Hepatocyte (in vitro differentiated cells): ENCODE measurements around the gene ZFPM1. TPM values are rescaled to one million over a fixed set of nuclear protein-coding genes. Genes with fewer than 3 reads are reported as not detected.

ENCODE experiments used
- DNase-seq: peaks from one replicate; pipeline ENCODE4 v3.0.0-alpha.2; 2016; ENCODE audit warnings: low spot score
- H2AFZ ChIP-seq: fragments of 200-600 bp; sonication (generic); 2 replicates; pipeline ENCODE4 v1.6.0; 2016; ENCODE audit warnings: antibody characterized with exemption, mild to moderate bottlenecking
- H3K27ac ChIP-seq: fragments of 200-600 bp; sonication (generic); 2 replicates; pipeline ENCODE4 v1.5.1; 2016; ENCODE audit warnings: mild to moderate bottlenecking
- H3K27me3 ChIP-seq: fragments of 200-600 bp; sonication (generic); 2 replicates; pipeline ENCODE4 v1.6.1; 2016
- H3K36me3 ChIP-seq: fragments of 200-600 bp; sonication (generic); replicated peaks from 2 replicates; pipeline ENCODE4 v1.5.1; 2016; ENCODE audit warnings: low read depth; ENCODE audit not compliant: insufficient read depth
- H3K4me1 ChIP-seq: fragments of 200-600 bp; sonication (generic); 2 replicates; pipeline ENCODE4 v1.5.1; 2016; ENCODE audit warnings: mild to moderate bottlenecking, moderate library complexity; ENCODE audit not compliant: insufficient read depth
- H3K4me2 ChIP-seq: fragments of 200-600 bp; sonication (generic); 2 replicates; pipeline ENCODE4 v1.6.0; 2016
- H3K4me3 ChIP-seq: fragments of 200-600 bp; sonication (generic); 2 replicates; pipeline ENCODE4 v1.5.1; 2016; ENCODE audit warnings: mild to moderate bottlenecking
- H3K79me2 ChIP-seq: fragments of 200-600 bp; sonication (generic); 2 replicates; pipeline ENCODE4 v1.6.0; 2017; ENCODE audit warnings: mild to moderate bottlenecking
- H3K9me2 ChIP-seq: fragments of 200-600 bp; sonication (generic); replicated peaks from 2 replicates; pipeline ENCODE4 v1.6.0; 2017; ENCODE audit warnings: mild to moderate bottlenecking; ENCODE audit not compliant: insufficient read depth
- H3K9me3 ChIP-seq: fragments of 200-600 bp; sonication (generic); 2 replicates; pipeline ENCODE4 v1.5.1; 2016; ENCODE audit warnings: low read depth, mild to moderate bottlenecking
- H4K20me1 ChIP-seq: fragments of 200-600 bp; sonication (generic); 2 replicates; pipeline ENCODE4 v1.6.0; 2016; ENCODE audit warnings: mild to moderate bottlenecking; ENCODE audit not compliant: insufficient read depth, poor library complexity, severe bottlenecking
- EZH2 ChIP-seq: fragments of 200-600 bp; sonication (generic); IDR thresholded peaks from 2 replicates; pipeline ENCODE4 v1.6.1; 2016; ENCODE audit warnings: antibody characterized with exemption, mild to moderate bottlenecking, borderline replicate concordance
- EZH2phosphoT487 ChIP-seq: fragments of 200-600 bp; sonication (generic); IDR thresholded peaks from one replicate; pipeline ENCODE4 v1.6.1; 2018; ENCODE audit warnings: antibody characterized with exemption, mild to moderate bottlenecking, low read depth, moderate library complexity; ENCODE audit not compliant: unreplicated experiment, severe bottlenecking
- WGBS: methylation state at CpG from one replicate; pipeline ENCODE4 v1.1.6; 2016; ENCODE audit warnings: low lambda C conversion rate; ENCODE audit errors: missing lambda C conversion rate; 5-methylcytosine and 5-hydroxymethylcytosine counted together
- polyA plus RNA-seq: library from polyadenylated mRNA; unstranded; fragments of >200 nt; fragmentation: Nextera tagmentation; extraction: Ambion mirVana; gene quantifications from 2 replicates; pipeline ENCODE4 v1.2.1, GENCODE V29; 2016
- total RNA-seq: library from RNA; depleted of rRNA; stranded (reverse); fragments of >200 nt; gene quantifications from 2 replicates; pipeline ENCODE4 v1.2.3, GENCODE V29; 2014
- TF ChIP-seq, protein P1 (sequence below): fragments of 200-600 bp; sonication (generic); IDR thresholded peaks from 2 replicates; pipeline ENCODE4 v1.5.1; 2016; ENCODE audit warnings: antibody characterized with exemption, mild to moderate bottlenecking; ENCODE audit not compliant: poor library complexity

ZFPM1 gene
- total and polyA plus RNA-seq, 2 experiments from 2014 or later = 4.1 to 11.9 TPM

DNA sequence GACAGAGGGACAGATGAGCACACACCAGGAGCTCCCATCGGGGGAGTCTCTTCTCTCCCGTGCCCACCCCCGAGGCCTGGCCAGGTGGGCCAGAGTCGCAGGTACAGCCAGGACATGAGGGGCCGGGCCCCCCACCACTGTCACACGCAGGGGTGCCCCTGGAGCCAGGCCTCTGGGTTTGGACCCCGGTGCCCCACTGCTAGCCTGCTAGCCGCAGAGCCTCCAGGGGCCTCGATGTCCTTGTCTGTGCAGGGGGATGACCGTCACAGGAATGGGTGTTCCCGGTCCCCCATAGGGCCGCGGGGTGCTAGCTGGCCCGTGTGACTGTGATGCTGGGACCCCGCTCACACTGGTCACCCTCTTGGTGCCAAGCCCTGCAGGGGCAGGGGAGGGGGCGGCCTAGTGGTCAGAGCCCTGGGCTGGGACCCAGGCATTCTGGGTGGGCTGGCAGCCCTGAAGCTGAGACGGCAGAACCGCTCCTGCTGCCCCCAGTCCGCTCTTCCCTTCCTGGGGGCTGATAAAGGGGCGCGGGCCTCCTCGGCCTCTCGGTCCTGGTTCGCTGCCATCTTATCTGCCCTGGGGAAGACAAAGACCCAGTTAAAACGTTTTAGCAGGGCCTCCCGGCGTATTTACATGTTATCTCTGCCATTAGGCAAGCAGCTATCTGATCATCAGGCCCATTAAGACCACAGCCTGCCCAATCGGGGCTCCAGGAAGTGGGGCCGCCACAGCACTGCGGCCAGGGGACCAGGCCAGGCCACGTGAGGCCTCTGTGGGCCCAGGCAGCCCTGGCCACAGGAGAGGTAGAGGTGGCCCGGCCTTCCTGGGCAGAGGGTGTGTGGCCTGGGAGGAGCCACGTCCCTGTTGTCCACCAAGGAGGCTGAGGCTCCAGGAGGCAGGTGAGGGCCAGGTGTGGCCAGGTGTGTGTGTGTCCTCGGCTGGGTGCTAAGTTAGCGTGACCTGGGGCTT, 59.9 kb downstream of the ZFPM1 start:
- Histone ChIP-seq H3K36me3 (no peaks in the 10 kb centered on the region), H3K4me1 (peaks cover 43% of the 10 kb centered on the region), H3K9me2 (no peaks in the 10 kb centered on the region), H4K20me1 (no peaks in the 10 kb centered on the region), H3K4me2 (no peak overlapping the region), H3K9me3 (no peaks in the 10 kb centered on the region), H3K27ac (peak overlapping the region; percentile 73), H3K4me3 (no peak overlapping the region), H3K27me3 (no peaks in the 10 kb centered on the region), H2AFZ (no peak overlapping the region), H3K79me2 (peaks cover 12% of the 10 kb centered on the region)
- peak; percentile 52 for DNase-seq
- TF ChIP-seq, protein P1, sequence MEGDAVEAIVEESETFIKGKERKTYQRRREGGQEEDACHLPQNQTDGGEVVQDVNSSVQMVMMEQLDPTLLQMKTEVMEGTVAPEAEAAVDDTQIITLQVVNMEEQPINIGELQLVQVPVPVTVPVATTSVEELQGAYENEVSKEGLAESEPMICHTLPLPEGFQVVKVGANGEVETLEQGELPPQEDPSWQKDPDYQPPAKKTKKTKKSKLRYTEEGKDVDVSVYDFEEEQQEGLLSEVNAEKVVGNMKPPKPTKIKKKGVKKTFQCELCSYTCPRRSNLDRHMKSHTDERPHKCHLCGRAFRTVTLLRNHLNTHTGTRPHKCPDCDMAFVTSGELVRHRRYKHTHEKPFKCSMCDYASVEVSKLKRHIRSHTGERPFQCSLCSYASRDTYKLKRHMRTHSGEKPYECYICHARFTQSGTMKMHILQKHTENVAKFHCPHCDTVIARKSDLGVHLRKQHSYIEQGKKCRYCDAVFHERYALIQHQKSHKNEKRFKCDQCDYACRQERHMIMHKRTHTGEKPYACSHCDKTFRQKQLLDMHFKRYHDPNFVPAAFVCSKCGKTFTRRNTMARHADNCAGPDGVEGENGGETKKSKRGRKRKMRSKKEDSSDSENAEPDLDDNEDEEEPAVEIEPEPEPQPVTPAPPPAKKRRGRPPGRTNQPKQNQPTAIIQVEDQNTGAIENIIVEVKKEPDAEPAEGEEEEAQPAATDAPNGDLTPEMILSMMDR = no peak
- no peak for TF ChIP-seq EZH2phosphoT487
- TF ChIP-seq EZH2 = no peak
- 62% methylated on average over 33 of the region's 35 CpGs for WGBS

DNA sequence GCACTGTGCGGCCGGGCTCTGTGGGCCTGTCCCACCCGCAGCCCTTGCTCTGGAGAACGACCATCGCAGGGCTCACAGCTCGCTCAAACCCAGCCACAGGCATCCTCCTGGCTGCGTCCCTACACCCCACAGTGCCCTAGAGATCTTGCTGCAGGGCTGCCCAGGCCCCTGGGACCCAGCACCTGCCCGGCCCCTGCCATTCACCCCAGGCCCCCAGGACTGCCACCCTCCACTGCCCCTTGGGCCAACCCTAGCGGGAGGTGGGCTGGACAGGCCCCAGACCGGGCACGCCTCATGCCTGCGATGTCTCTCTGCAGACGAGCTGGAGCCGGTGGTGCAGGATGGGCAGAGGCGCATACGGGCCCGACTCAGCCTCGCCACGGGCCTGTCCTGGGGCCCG, 61.0 kb downstream of the ZFPM1 start:
- WGBS = 92% methylated on average over 18 of the region's 20 CpGs
- Histone ChIP-seq H3K4me1 (peaks cover 39% of the 10 kb centered on the region), H3K36me3 (no peaks in the 10 kb centered on the region), H3K4me2 (no peak overlapping the region), H3K9me3 (no peaks in the 10 kb centered on the region), H3K79me2 (peaks cover 12% of the 10 kb centered on the region), H3K27ac (no peak overlapping the region), H3K4me3 (no peak overlapping the region), H3K9me2 (no peaks in the 10 kb centered on the region), H4K20me1 (no peaks in the 10 kb centered on the region), H3K27me3 (no peaks in the 10 kb centered on the region), H2AFZ (no peak overlapping the region)
- TF ChIP-seq EZH2phosphoT487 (no peak), EZH2 (no peak)
- TF ChIP-seq, protein P1 = no peak
- DNase-seq = no peak

DNA sequence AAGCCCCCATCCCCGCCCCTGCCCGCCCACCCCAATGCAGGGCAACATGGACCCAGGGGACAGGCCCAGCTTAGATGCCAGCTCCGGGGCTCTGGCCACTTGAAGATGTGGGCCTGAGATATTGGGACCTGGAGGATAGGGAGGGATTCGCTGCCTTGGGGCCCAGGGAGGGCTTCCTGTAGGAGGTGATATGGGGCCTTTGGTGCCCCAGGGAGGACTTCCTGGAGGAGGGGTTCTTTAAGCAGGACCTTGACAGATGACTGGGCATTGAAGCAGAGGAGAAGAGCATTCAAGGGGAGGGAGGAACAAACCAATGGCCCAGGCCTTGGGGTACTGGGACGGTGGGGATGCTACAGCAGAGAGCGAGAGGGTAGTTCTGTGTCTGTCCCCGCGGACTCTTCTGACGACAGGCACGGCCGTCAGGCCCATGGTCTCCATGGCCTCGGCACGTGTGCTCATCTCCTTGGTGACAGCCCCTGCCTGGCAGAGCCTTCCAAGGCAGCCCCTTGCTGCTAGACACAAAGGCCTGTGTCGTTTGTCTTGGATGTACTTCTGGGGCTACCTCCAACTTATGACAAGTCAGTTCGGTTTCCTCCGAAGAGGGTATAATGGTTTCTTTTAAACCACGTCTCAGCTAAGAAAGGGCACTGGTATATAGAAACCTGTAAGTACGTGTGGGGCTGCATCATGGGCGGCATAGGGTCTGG, 61.6 kb downstream of the ZFPM1 start:
- Histone ChIP-seq H3K27me3 (no peaks in the 10 kb centered on the region), H4K20me1 (no peaks in the 10 kb centered on the region), H3K9me3 (no peaks in the 10 kb centered on the region), H3K4me3 (no peak overlapping the region), H3K36me3 (no peaks in the 10 kb centered on the region), H3K79me2 (peaks cover 12% of the 10 kb centered on the region), H2AFZ (no peak overlapping the region), H3K4me2 (no peak overlapping the region), H3K27ac (no peak overlapping the region), H3K9me2 (no peaks in the 10 kb centered on the region), H3K4me1 (peaks cover 36% of the 10 kb centered on the region)
- no peak for DNase-seq
- WGBS = 89% methylated on average over 18 of the region's 19 CpGs
- TF ChIP-seq, protein P1 = no peak
- TF ChIP-seq EZH2 (no peak), EZH2phosphoT487 (no peak)
